GM18870 (cell line): ENCODE data around the gene CD36.

ENCODE experiments used
- ATAC-seq: cut with Tn5 transposase; IDR thresholded peaks from one replicate; pipeline ENCODE4 v1.9.1; 2021; ENCODE audit warnings: moderate library complexity; ENCODE audit not compliant: unreplicated experiment

The CD36 gene

DNA sequence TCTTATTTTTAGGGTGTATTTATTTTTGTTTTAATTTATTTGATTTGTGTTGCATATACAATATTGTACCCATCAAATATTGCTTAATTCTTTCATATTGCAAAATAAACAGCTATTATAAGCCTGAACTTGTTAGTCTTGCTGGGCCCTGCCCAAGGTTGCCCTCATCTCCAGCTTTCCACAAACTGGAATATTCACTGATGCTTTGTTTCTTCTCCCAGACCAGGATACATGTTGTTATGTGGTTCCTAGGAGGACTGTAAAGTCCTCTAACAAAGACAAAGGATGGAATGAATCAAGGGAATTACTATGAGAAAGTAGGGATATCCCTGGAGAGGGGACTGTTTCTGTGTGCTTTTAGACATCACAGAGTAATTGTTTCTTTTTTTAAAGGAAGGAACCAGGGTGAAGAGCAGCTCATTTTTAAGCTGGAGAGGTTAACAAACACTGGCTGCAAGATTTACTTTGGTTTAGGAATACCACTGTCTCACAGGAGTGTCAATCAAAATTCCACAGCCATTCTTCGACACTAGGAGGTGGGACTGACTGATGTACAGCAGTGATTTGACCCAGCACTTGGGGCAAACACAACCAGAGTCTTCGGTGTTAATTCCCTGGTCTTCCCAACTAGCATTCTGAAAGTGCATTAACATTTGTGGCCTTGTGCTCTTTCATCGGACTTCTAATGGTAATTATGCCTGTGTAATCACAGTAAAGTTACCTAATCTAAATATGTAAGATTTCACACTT is 14.8 kb upstream of the CD36 start:
- no peak for ATAC-seq

GRCh38 chr7:80624763-80625162 is 13.7 kb upstream of the CD36 start:
- ATAC-seq = no peak

DNA sequence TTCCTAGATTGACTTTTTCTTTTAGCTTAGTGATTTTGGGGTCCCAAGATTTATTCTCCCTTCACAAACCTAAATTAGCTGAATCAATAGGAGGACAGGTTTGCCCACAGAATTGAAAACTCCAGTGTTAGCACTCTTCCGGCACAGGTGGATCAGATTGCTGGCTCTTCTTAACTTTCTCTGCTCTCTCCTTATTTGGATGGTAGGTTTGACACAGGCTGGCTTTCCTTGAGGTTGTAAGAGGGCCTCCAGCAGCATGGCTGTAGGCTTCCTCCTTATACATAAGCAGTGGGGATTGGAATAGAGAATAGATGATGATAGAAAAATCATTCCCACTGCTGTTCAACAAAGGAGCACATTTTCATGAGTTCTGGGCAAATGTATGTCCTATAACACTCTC is 9.4 kb upstream of the CD36 start:
- ATAC-seq = no peak

DNA sequence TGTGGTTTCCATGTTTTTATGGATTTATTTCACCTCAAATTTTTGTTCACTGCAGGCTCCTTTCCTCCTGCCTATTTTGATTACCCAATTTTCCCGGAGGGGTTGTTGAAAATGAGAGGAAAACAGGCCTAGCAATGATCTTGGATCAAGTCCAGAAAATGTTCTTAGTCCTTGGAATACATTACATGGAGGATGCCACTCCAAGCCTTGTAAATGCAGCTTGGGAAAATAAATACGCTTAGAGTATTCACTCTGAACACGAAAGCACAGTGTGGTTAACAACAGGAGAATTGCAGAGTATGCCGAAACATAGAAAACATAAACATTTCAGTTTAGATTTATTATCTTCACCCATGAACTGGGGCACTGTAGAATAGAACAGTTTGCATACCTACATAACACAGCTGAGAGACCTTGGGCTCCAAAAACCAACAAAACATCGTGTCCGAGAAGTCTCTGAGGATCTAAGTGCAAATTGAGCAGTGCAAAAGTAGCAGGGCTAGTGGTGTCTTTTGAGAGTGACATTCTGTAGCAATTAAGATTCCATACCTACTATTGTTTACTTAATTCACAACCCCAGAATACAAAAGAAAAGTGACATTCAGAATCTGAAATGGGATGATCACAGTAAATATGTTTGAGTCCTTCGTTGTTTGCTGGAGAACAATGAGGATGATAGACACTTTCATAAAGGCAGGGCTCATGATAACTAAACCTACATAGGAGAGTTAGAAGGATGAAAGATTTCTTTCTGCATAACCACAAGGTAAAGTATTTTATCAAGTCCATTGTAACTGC is 7.6 kb upstream of the CD36 start:
- no peak for ATAC-seq

- ATAC-seq = no peak
Observed at GRCh38 chr7:80631421-80631820, 7.0 kb upstream of the CD36 start.

GRCh38 chr7:80632139-80632538 is 6.3 kb upstream of the CD36 start:
- no peak for ATAC-seq

DNA sequence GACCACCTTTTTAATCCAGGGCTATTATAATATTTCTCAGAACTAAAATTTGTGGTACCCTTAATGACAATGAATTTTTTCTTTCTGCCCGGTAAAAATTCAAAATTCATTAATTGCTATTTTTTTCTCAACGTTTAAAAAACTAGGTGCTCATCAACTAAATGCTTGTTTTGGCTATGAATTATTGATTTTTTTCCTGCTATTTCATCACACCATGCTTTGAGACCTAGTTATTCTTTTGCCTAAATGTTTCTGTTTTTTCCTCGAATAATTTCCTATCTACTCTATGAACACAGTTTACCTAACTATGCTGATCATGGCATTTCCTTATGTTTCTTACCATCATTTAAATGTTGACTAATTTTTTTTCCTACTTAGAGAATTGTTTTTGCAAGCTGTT is 5.6 kb upstream of the CD36 start:
- no peak for ATAC-seq

- ATAC-seq = no peak
Observed at GRCh38 chr7:80634505-80634904, 3.9 kb upstream of the CD36 start.

- ATAC-seq = no peak
Observed at GRCh38 chr7:80635533-80635932, 2.9 kb upstream of the CD36 start.

- no peak for ATAC-seq
Observed at GRCh38 chr7:80635998-80636397, 2.4 kb upstream of the CD36 start.

DNA sequence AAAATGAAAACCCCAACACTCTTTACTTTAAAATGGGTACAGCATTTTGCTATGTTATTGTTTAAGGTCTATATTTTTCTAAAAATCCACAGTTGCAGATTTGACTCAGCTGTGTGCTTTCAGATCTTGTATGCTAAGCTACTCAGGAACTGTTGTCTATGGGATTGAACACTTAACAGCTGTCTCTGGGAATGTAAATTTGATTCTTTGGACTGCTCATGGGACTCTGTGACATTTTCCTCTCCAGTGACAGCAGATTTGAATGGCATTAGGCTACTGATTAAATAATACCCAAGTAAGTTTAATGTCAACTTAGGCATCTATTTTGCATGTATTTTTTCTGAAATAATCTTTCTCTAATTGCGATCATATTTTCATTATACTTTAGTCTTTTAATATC is 1.7 kb upstream of the CD36 start:
- ATAC-seq = no peak

DNA sequence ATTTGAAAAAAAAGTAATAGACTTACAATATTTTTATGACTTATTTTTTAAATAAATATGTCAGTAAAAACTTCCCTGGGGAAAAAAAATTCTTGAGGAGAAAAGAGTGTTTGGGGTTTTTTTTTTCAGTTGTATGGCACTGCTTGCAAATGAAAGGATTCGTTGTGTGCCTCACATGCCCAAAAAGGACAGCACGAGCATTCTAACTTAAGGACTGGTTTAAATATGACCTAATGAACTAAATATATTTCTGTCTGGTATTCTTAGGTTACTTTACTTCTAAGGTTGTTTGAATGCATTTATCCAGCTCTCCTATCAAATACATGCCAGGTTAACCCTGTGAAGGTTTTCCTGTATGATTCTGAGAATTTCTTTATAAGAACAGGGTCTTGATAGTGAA is 988 bp upstream of the CD36 start:
- no peak for ATAC-seq

DNA sequence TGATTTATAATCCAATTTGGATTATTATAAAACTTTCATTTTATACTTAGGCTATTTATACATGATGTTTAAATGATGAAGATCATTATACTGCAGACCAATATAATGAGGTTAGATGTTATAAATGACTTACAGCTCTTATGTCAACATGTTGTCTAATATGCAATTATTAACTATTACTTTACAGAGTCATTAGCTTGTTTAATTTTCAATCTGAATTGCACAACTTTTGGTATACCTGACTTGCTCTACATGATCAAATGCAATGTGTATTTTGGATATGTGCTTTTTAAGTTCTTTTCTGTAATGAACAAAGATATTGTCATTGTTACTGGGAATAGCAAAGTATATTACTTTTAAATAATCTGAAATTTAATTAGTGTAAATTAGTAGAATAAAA is 569 bp downstream of the CD36 start:
- ATAC-seq = no peak

- no peak for ATAC-seq
Observed at GRCh38 chr7:80640846-80641245, 2.4 kb downstream of the CD36 start.

GRCh38 chr7:80641548-80641947 is 3.1 kb downstream of the CD36 start:
- no peak for ATAC-seq

DNA sequence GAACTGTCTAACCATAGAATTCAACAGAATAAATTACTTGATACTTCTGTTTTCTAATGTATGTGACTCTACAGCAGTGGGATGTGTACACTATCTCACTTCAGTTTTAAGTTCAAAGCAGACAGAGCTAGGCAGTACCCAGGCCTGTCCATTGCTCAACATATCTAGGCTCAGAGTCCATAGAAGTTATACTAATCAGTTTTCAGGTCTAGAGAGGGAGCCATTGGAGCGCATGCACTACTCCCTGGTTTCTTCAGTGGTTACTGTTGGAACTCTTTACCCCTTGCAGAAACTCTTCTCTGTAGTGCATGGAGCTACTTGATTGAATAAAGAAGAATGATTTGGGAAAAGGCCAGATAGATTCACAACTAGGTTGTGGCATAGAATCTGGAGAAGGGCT is 4.4 kb downstream of the CD36 start:
- ATAC-seq = no peak

GRCh38 chr7:80643336-80643915 is 5.0 kb downstream of the CD36 start:
- no peak for ATAC-seq

GRCh38 chr7:80644054-80644453 is 5.6 kb downstream of the CD36 start:
- no peak for ATAC-seq

- no peak for ATAC-seq
Observed at GRCh38 chr7:80646083-80646865, 7.8 kb downstream of the CD36 start.

DNA sequence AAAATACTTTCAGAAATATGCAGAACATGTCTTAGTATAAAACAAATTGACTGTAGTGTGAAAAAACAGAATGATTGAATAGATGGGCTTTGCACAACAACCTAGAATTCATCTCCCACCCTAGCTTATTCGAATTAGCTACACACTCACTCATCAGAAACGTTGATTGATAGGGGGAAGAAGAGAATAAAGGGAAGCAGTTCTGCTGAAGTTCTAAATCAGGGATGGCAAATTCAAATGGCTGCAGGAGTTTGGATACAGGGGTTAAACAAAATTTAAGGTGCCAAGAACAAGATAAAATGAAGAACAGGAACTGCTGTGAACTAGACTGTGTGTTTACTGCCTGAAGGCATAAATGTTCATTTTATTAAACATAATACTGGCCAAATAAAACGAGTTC is 9.0 kb downstream of the CD36 start:
- no peak for ATAC-seq

DNA sequence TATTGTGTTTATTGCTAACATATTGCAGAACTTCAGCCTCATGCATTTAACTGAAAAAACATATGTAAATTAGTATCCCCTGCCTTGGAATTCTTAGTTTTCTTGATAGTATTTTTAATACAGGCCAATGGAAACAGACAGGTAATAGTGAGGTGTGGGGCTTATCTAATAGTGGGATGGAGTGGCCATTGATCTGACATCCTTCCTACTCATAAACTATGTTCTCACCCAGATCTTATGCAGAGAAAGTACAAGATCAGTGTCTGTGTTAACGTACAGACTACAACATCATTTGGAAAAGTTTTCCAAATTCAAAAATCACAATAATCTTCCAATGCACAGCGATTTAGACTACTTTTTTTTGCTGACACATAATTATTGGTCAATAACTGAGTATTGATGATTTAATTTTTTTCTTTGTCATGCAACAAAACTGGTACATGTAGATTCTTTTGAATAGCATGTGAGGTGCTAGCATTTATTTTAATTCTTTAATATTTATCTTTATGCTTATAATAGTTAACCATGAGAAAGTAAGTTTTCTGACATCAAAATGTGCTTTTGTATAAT is 9.7 kb downstream of the CD36 start:
- ATAC-seq = no peak
